Stimulated activated CD8-positive, alpha-beta memory T cell treated with anti-CD3 and anti-CD28 coated beads, Interleukin-7, amount 100 ng/mL, for 24 hours (primary cell): ENCODE results near the gene MSMO1.

Experiments
- DNase-seq: peaks from one replicate; pipeline ENCODE4 v3.0.0-alpha.2; 2020; ENCODE audit warnings: low read depth

The MSMO1 gene

DNA sequence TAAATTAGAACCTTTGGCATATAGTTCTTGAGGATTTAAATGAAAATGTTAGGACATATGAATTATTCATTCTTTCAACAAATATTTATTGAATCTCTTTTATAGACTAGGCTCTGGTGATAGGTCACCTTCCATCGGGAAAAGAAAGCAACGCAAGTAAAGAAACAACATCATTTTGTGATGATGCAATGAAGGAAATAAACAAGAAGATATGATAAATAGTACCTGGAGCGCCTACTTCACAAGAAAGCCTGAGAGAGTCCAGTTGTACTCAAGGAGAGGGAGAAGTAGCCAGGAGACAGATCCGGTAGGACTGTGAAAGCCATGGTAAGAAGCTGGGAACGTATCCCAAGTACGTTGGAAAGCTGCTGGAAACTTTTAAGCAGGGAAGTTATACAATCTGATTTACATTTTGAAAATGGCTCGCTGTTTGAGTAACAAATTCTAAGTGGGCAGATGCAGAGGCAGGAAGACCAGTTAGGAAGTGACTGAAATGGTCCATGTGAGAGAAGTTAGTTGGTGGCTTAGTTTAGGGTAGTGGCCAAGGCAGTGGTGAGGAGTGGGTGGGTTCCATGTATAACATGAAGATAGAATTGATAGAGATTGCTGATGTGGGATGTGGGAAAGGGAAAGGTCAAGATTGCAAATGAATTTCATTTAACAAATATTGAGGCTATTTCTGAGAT is 33.7 kb downstream of the MSMO1 start:
- no peak for DNase-seq

DNA sequence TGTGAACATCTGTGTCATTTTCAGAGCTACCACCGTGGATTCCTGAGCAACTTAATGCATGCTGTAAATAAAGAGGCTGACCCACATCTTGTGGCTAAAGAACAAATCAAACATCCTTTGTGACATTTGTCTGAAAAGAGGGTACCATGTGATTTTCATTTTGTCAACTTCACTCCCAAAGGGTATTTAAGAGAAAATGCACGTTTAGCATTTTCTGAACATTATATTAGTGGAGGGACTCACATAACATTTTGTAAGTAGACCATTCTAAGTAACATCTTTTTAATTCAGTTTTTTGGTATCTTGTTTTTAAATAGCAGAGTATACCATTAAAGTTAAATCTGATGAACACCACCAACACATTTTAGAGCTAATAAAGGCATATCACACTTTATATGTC is 34.3 kb downstream of the MSMO1 start:
- DNase-seq = no peak

DNA sequence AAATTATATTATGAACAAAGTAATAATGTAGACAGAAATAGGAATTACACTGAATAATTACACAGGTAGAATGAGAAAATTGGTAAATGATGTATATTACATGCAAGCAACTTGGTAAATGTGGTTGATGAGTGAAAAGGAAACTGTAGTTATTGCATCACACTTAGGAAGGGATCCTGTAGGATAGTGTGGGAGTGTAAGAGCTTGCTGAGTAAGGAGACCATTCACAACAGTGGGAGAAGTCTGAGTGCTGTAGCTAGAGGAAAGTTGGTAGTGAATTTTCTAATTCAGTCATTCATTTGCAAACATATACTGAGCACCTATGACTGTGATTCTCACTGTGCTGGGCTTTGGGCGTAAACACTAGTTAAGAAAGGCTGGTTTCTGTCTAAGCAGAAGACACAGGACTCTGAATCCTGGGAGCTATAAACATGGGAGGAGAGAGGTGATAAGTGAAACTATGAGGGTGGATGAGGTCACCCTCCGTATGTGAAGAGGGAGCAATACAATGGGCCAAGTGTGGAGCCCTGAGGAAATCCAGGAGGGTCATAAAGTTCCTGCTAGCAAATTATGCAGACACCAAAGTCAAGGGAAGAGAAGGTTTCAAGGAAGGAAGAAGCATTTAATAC is 37.1 kb downstream of the MSMO1 start:
- DNase-seq = no peak

DNA sequence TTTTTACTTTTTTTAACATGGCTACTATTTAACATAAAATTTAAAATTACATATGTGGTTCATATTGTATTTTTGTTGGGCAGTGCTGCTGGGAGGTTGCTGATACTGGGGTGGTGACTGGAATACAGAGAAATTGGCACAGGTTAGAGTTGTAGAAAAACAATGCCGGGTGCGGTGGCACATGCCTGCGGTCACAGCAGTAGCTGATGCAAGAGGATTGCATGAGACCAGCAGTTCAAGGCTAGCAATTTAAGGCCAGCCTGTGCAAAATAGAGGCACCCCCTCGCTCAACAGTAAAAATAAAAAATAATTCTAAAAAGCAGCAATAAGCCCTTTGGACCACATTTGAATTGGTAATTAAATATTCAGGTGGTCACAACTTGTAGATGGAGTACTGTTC is 39.6 kb downstream of the MSMO1 start:
- no peak for DNase-seq

DNA sequence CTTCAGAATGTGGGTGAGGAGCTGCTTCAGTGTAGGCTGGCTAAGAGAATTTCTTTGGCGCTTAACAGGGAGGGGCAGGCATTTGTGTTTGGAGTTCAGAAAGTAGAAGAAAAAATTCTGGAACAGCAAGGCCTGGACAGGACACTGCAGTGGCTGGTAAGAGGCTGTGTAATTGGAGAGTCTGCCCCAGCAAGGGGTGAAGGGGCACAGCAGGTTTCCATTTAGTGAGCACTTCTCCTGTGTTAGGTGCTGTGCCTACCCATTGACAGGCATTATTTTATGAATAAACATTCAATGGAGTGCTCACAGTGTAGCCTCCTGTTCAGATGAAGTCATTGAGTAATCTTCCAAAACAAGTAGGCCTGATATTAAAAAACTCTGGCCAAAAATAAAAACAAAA is 40.6 kb downstream of the MSMO1 start:
- no peak for DNase-seq

DNA sequence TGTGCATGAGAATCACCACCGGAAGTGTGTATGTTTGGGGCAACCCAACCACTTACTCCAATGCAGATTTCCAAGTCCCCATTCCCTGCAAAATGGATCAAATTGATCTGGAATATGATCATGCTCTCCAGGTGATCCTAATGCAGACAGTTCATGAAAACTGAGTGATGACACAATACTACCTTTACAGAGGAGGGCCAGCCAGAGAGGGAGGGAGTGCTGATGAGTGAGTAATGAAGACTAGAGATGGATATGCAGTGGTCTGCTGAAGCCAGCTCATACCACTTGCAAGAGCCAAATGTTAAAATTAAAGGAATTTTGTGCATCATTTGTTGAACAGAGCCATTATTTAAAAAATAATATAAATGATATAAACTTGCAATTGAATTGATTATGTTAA is 41.1 kb downstream of the MSMO1 start:
- no peak for DNase-seq

DNA sequence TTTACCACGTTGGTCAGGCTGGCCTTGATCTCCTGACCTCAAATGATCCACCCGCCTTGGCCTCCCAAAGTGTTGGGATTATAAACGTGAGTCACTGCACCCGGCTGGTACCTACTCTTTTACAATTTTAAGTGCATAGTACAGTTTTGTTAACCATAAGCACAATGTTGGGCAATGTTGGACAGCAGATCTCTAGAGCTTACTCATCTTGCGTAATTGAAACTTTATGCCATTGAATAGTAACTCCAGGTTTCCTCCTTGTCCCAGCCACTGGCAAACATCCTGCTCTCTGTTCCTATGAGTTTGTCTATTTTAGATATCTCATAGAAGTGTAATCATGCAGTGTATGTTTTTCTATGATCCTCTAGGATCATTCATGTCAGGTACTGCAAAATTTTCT is 42.1 kb downstream of the MSMO1 start:
- DNase-seq = no peak

GRCh38 chr4:165370530-165370929 is 43.1 kb downstream of the MSMO1 start:
- DNase-seq = no peak

DNA sequence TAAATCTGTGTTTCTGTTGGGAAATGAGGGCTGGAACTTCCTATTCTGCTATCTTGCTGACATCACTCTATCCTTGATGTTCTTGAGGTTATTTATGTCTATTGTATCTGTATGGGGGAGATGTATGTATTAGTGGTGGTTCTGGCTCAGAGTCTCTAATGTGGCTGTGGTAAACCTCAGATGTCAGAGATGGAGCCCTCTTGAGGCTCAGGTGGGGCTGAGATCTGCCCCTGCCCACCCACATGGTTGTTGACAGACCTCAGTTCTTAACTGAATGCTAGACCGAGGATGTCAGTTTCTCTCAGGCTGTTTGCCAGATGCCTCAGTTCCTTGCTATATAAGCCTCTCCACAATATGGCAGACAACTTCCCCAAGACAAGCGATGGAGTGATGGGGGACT is 48.0 kb downstream of the MSMO1 start:
- no peak for DNase-seq

DNA sequence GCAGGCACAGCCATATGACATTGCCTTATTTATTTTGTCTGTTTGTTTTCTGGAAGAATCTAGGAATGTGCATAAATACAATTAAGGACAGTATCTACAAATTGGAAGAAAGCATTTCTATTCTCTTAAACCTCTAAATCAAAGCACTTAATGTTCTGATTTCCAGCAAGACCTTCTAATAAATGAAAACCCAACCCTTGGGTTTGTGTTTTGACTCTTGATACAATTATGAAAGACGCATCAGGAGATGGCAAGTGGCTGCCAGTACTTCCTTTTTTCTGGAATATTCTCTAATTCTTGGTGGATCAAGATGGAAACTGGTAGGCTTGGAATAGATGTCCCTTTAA is 50.9 kb downstream of the MSMO1 start:
- DNase-seq = no peak

GRCh38 chr4:165378745-165379677 is 51.5 kb downstream of the MSMO1 start, which contains the start of gene CPE:
Gene CPE, plus strand, starts transcription at chr4:165379008. Its CDS starts 214 bp downstream, at chr4:165379222.
- DNase-seq = peak; percentile 14

DNA sequence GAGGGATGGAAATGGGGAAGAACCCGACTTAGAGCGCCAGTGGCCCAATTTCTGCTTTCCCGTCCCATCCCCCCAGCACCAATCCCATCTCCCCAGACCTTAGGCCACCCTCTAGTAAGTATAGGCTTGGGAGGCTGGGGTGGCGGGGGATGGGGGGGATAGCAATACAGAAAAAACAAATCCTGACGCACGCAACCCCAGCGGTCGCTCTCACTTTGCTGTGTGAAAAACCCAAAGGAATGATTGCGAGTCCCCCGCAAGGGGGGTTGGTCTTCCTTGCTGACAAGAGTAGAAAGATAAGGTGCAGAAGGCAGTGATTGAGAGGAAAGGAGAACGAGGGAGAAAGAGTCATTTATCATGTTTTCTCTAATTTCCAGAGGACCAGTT is 52.2 kb downstream of the MSMO1 start:
- DNase-seq = no peak

- DNase-seq = no peak
Measured at GRCh38 chr4:165380805-165381204, 53.3 kb downstream of the MSMO1 start.

- DNase-seq = no peak
Measured at GRCh38 chr4:165381821-165382373, 54.4 kb downstream of the MSMO1 start.

- DNase-seq = no peak
Measured at GRCh38 chr4:165382640-165383039, 55.2 kb downstream of the MSMO1 start.

DNA sequence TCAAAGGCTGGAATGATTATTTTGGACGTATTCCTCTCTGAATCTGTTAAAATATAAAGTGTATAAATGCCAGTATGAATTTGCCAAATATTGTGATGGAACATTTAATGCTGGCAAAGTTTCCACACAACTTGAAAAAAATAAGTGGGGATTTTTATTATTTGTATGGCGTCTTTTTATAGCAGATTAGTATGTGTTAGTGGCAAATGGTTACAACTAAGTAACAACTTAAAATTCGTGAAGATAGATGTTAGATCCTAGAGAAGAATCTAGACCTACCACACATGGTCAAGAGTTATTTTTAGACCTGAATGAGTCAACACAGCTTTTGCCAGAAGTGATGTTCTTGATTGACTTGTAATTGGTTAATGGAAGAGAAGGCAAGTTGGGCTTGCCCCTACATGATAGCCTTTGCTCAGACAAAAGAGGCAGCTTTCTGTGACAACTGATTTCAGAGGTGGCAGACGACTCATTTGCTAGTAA is 56.2 kb downstream of the MSMO1 start:
- no peak for DNase-seq

DNA sequence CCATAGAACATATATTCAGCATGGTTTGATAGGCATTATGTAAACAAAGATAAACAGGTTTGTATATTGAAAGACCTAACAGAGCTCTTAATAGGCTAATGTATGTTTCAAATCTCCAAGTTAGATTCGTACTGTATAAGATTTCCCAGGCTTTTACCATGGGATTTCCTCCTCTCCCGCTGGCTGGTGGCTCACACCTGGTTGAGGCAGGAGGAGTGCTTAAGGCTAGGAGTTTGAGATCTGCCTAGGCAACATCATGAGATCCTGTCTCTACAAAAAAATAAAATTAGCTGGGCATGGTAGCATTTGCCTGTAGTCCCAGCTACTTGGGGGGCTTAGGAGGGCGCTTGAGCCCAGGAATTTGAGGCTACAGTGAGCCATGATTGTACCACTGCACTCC is 56.7 kb downstream of the MSMO1 start:
- no peak for DNase-seq

DNA sequence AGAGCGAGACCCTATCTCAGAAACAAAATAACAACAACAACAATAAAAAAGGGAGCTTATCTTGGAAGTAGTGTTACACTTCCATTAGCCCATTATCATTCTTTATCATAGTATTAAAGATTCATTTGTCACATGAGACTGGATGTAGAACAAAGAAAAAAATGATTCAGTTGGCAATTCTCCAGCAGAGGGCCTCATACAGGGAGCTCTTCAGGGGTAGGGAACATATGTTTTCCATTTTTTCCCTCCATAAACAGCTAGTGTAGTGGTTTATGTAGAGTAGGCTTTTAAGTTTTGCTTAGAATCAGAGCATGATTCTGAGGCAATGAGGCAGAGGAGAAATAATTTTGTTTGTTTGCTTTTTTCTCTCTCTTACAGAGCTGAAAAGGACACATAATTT is 57.1 kb downstream of the MSMO1 start:
- DNase-seq = no peak

GRCh38 chr4:165385126-165385525 is 57.7 kb downstream of the MSMO1 start:
- no peak for DNase-seq

- DNase-seq = no peak
Measured at GRCh38 chr4:165386328-165386727, 58.9 kb downstream of the MSMO1 start.

DNA sequence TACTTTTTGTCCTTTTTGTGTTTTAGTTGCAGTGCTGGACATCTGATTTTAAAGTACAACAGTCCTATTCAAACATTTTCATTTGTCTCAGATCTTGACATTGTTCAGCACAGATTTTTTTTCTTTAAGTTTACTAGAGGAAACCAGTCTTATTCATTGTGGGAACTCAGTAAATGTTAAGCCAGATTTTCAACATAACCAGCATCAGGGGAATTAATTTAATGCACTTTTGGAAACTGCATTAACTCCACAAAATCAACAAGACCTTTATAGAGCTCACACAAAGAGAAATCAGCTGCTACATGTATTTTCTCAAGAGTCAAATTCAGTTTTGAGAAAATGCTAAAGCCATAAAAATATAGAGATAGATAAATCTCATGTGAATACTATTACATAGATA is 61.3 kb downstream of the MSMO1 start:
- no peak for DNase-seq
